PC-9 (cell line): ENCODE data around the gene COX6A1.

ENCODE experiments used
- EZH2 ChIP-seq: fragments of 200-600 bp; sonication (generic); IDR thresholded peaks from 2 replicates; pipeline ENCODE4 v1.8.0; 2017; ENCODE audit warnings: antibody characterized with exemption, low read depth
- TF ChIP-seq, protein P1 (sequence below): fragments of 200-600 bp; sonication (generic); conservative IDR thresholded peaks from 2 replicates; pipeline ENCODE4 v1.6.1; 2017; ENCODE audit warnings: mixed run types, antibody characterized with exemption, mild to moderate bottlenecking, moderate library complexity

DNA sequence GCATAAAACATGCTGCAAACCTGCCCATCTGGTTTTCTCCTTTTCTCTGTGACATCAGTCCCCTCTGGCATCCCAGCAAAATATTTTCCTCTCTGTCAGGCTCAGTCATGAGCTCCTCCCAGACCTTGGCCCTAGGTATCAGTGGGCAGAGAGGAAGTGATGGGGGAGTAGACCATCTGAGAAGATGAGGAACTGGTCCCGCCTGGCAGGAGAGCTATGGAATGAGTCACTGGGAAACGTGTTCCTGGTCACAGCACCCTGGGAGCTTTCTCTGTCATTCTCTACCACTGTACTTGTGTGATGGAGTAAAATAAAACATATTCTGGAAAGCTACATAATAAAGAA is 36.7 kb downstream of the COX6A1 start:
- TF ChIP-seq, protein P1, sequence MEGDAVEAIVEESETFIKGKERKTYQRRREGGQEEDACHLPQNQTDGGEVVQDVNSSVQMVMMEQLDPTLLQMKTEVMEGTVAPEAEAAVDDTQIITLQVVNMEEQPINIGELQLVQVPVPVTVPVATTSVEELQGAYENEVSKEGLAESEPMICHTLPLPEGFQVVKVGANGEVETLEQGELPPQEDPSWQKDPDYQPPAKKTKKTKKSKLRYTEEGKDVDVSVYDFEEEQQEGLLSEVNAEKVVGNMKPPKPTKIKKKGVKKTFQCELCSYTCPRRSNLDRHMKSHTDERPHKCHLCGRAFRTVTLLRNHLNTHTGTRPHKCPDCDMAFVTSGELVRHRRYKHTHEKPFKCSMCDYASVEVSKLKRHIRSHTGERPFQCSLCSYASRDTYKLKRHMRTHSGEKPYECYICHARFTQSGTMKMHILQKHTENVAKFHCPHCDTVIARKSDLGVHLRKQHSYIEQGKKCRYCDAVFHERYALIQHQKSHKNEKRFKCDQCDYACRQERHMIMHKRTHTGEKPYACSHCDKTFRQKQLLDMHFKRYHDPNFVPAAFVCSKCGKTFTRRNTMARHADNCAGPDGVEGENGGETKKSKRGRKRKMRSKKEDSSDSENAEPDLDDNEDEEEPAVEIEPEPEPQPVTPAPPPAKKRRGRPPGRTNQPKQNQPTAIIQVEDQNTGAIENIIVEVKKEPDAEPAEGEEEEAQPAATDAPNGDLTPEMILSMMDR, result no peak
- TF ChIP-seq EZH2, result no peak
